HepG2 (cell line): ENCODE measurements around the gene RELL1. TPM values are rescaled to one million over a fixed set of nuclear protein-coding genes. Genes with fewer than 3 reads are reported as not detected.
A peak's percentile ranks its signal among the peaks of the same experiment; 100 is the strongest.

Source experiments
- ATAD3A ChIP-seq: sonication (generic); formaldehyde crosslinking; IDR thresholded peaks from 2 replicates; pipeline ENCODE4 v1.4.0; 2020; ENCODE audit warnings: missing genetic modification reagents
- BRD4 ChIP-seq: sonication (generic); formaldehyde crosslinking; IDR thresholded peaks from 2 replicates; pipeline ENCODE4 v1.4.0; 2020; ENCODE audit warnings: missing genetic modification reagents
- EHMT2 ChIP-seq: fragments of 200-600 bp; sonication (generic); IDR thresholded peaks from 2 replicates; pipeline ENCODE4 v1.7.0; 2017; ENCODE audit warnings: antibody characterized with exemption, low read depth, low read length, borderline replicate concordance
- NCOA2 ChIP-seq: sonication (generic); formaldehyde crosslinking; IDR thresholded peaks from 2 replicates; pipeline ENCODE4 v1.8.0; 2022; ENCODE audit warnings: inconsistent platforms
- ONECUT2 ChIP-seq: sonication (generic); formaldehyde crosslinking; IDR thresholded peaks from 2 replicates; pipeline ENCODE4 v1.4.0; 2020; ENCODE audit warnings: missing genetic modification reagents
- PAX8 ChIP-seq: sonication (generic); formaldehyde crosslinking; IDR thresholded peaks from 2 replicates; pipeline ENCODE4 v1.8.0; 2022; ENCODE audit warnings: mild to moderate bottlenecking, missing genetic modification reagents, borderline replicate concordance
- PHF5A ChIP-seq: IDR thresholded peaks from one replicate; pipeline ENCODE4 v1.6.1; 2018; ENCODE audit warnings: low read depth, missing genetic modification reagents; ENCODE audit not compliant: unreplicated experiment
- RBM39 ChIP-seq: fragments of 200-400 bp; formaldehyde crosslinking; IDR thresholded peaks from one replicate; pipeline ENCODE4 v1.6.1; 2018; ENCODE audit warnings: antibody characterized with exemption, mild to moderate bottlenecking, low read depth, low read length; ENCODE audit not compliant: poor library complexity, severe bottlenecking
- SIN3A ChIP-seq: IDR thresholded peaks from 2 replicates; pipeline ENCODE4 v1.6.1; 2011; ENCODE audit warnings: low read depth, mild to moderate bottlenecking, control low read depth, low read length, borderline replicate concordance
- TAF1 ChIP-seq: sonication (generic); formaldehyde crosslinking; IDR thresholded peaks from 2 replicates; pipeline ENCODE4 v1.4.0; 2020; ENCODE audit warnings: missing genetic modification reagents
- ZBTB7B ChIP-seq: sonication (generic); formaldehyde crosslinking; IDR thresholded peaks from 2 replicates; pipeline ENCODE4 v1.4.0; 2020; ENCODE audit warnings: missing genetic modification reagents
- ZNF326 ChIP-seq: sonication (generic); formaldehyde crosslinking; IDR thresholded peaks from 2 replicates; pipeline ENCODE4 v1.4.0; 2020; ENCODE audit warnings: missing genetic modification reagents, borderline replicate concordance
- ZNF331 ChIP-seq: sonication (generic); formaldehyde crosslinking; IDR thresholded peaks from 2 replicates; pipeline ENCODE4 v1.4.0; 2020; ENCODE audit warnings: missing genetic modification reagents
- ZNF446 ChIP-seq: sonication (generic); formaldehyde crosslinking; IDR thresholded peaks from 2 replicates; pipeline ENCODE4 v1.5.0; 2020; ENCODE audit warnings: mild to moderate bottlenecking, missing genetic modification reagents
- ZNF713 ChIP-seq: sonication (generic); formaldehyde crosslinking; IDR thresholded peaks from 2 replicates; pipeline ENCODE4 v1.4.0; 2020; ENCODE audit warnings: mild to moderate bottlenecking, missing genetic modification reagents
- ZNF780A ChIP-seq: sonication (generic); formaldehyde crosslinking; IDR thresholded peaks from 2 replicates; pipeline ENCODE4 v1.8.0; 2022; ENCODE audit warnings: mild to moderate bottlenecking, missing genetic modification reagents, moderate library complexity
- ZNF781 ChIP-seq: sonication (generic); formaldehyde crosslinking; IDR thresholded peaks from 2 replicates; pipeline ENCODE4 v1.5.1; 2020; ENCODE audit warnings: borderline replicate concordance, mild to moderate bottlenecking, missing genetic modification reagents; ENCODE audit errors: not compliant biosample characterization
- ZNF878 ChIP-seq: sonication (generic); formaldehyde crosslinking; IDR thresholded peaks from 2 replicates; pipeline ENCODE4 v1.8.1; 2023; ENCODE audit warnings: mild to moderate bottlenecking, missing genetic modification reagents, moderate library complexity
- ZSCAN25 ChIP-seq: sonication (generic); formaldehyde crosslinking; IDR thresholded peaks from 2 replicates; pipeline ENCODE4 v1.8.0; 2022; ENCODE audit warnings: mild to moderate bottlenecking, missing genetic modification reagents
- polyA plus RNA-seq, 8 experiments: library from polyadenylated mRNA; depleted of rRNA in 3 of 8; stranded (reverse) in 7 of 8; unstranded in 1 of 8; fragments of >200 nt; fragmentation: Illumina TruSeq in 4 of 8; extraction: Trizol in 4 of 8; gene quantifications; 2 replicates each; pipeline versions ENCODE4 v1.2.1 to v1.2.3, GENCODE V29; 2011 to 2016; ENCODE audit warnings: low read depth in 4 of 8, missing spikeins in 1 of 8, mixed read lengths in 1 of 8; ENCODE audit not compliant: insufficient read depth in 1 of 8
- total RNA-seq, 5 experiments: library from RNA; depleted of rRNA; stranded (reverse); fragments of >200 nt; fragmentation: Illumina TruSeq; extraction: Trizol; gene quantifications; 2 replicates each; pipeline ENCODE4 v1.2.3, GENCODE V29; 2016; ENCODE audit warnings: low read depth in 1 of 5
- TF ChIP-seq, protein P1 (sequence below): conservative IDR thresholded peaks from 2 replicates; pipeline ENCODE4 v1.6.1; 2018; ENCODE audit warnings: missing genetic modification reagents
- TF ChIP-seq, protein P2 (sequence below): sonication (generic); formaldehyde crosslinking; IDR thresholded peaks from 2 replicates; pipeline ENCODE4 v1.8.0; 2023; ENCODE audit warnings: mild to moderate bottlenecking, missing genetic modification reagents
- TF ChIP-seq, protein P3 (sequence below): sonication (generic); formaldehyde crosslinking; IDR thresholded peaks from 2 replicates; pipeline ENCODE4 v1.4.0; 2020; ENCODE audit warnings: missing genetic modification reagents
- TF ChIP-seq, protein P4 (sequence below): IDR thresholded peaks from 2 replicates; pipeline ENCODE4 v1.4.0; 2020; ENCODE audit warnings: mild to moderate bottlenecking, missing genetic modification reagents

RELL1 gene
- total and polyA plus RNA-seq, 2 of the 13 experiments (the other 11 are each of a cell fraction or from before 2014, with no cell fraction given) = 8.4 to 58.4 TPM

DNA sequence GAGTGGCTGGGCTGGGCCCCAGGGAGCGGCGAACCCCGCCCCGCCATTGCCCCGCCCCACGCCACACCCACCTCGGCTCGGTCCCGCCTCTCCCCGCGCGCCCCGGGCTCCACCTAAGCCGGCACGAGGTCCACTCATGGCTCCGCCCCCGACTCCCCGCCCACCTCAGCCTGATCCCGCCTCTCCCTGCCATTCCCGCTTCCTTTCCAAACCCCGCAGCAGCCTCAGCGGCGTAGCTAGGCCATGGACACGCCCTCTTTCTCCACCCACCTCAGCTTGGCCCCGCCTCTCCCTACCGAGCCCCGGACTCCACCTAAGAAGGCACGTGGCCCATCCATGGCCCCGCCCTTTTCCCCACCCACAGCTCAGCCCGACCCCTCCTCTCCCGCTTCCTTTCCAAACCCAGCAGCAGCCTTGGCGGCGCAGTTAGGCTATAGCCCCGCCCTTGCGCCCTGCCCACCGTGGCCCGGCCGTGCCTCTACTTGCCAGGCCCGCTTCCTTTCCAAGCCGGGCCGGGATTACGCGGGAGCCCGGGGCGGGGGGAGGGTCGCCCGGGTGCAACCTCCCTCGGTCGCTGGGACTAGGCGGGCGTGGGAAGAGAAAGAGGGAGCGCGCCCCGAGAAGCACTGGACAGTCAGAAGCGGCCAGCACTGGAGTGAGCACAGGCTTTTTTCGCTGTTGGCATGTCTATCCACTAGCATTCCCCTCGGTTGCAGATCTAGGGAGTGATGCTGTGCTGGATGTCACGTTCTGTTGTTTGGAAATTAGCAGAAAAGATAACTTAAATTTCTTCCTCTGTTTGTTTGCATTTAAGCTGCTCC is at the start of gene RELL1 (continued):
- TF ChIP-seq, protein P1, sequence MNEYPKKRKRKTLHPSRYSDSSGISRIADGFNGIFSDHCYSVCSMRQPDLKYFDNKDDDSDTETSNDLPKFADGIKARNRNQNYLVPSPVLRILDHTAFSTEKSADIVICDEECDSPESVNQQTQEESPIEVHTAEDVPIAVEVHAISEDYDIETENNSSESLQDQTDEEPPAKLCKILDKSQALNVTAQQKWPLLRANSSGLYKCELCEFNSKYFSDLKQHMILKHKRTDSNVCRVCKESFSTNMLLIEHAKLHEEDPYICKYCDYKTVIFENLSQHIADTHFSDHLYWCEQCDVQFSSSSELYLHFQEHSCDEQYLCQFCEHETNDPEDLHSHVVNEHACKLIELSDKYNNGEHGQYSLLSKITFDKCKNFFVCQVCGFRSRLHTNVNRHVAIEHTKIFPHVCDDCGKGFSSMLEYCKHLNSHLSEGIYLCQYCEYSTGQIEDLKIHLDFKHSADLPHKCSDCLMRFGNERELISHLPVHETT = no peak
- no peak for TF ChIP-seq ATAD3A (CRISPR knock-in tag)
- peak; percentile 13; the same call in 1 of the 2 replicates for TF ChIP-seq SIN3A
- TF ChIP-seq, protein P2, sequence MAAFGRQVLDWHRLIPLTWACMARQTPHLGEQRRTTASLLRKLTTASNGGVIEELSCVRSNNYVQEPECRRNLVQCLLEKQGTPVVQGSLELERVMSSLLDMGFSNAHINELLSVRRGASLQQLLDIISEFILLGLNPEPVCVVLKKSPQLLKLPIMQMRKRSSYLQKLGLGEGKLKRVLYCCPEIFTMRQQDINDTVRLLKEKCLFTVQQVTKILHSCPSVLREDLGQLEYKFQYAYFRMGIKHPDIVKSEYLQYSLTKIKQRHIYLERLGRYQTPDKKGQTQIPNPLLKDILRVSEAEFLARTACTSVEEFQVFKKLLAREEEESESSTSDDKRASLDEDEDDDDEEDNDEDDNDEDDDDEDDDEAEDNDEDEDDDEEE = peak; percentile 58; the same call in 1 of the 2 replicates
- no peak; the same call in 1 of the 2 replicates for TF ChIP-seq BRD4 (CRISPR knock-in tag)
- TF ChIP-seq PHF5A (CRISPR knock-in tag) = no peak
- TF ChIP-seq ZBTB7B = no peak
- peak; percentile 52 for TF ChIP-seq ZNF781 (CRISPR knock-in tag)
- peak; percentile 22; the same call in 1 of the 2 replicates for TF ChIP-seq ZNF446 (CRISPR knock-in tag)
- TF ChIP-seq ZSCAN25 (CRISPR knock-in tag) = no peak
- TF ChIP-seq, protein P3, sequence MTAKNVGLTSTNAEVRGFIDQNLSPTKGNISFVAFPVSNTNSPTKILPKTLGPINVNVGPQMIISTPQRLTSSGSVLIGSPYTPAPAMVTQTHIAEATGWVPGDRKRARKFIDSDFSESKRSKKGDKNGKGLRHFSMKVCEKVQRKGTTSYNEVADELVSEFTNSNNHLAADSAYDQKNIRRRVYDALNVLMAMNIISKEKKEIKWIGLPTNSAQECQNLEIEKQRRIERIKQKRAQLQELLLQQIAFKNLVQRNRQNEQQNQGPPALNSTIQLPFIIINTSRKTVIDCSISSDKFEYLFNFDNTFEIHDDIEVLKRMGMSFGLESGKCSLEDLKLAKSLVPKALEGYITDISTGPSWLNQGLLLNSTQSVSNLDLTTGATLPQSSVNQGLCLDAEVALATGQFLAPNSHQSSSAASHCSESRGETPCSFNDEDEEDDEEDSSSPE = peak; percentile 91
- TF ChIP-seq ONECUT2 (CRISPR knock-in tag) = no peak
- TF ChIP-seq ZNF780A (CRISPR knock-in tag) = no peak
- TF ChIP-seq ZNF326 = no peak
- TF ChIP-seq EHMT2 = no peak
- no peak for TF ChIP-seq NCOA2 (CRISPR knock-in tag)
- TF ChIP-seq, protein P4, sequence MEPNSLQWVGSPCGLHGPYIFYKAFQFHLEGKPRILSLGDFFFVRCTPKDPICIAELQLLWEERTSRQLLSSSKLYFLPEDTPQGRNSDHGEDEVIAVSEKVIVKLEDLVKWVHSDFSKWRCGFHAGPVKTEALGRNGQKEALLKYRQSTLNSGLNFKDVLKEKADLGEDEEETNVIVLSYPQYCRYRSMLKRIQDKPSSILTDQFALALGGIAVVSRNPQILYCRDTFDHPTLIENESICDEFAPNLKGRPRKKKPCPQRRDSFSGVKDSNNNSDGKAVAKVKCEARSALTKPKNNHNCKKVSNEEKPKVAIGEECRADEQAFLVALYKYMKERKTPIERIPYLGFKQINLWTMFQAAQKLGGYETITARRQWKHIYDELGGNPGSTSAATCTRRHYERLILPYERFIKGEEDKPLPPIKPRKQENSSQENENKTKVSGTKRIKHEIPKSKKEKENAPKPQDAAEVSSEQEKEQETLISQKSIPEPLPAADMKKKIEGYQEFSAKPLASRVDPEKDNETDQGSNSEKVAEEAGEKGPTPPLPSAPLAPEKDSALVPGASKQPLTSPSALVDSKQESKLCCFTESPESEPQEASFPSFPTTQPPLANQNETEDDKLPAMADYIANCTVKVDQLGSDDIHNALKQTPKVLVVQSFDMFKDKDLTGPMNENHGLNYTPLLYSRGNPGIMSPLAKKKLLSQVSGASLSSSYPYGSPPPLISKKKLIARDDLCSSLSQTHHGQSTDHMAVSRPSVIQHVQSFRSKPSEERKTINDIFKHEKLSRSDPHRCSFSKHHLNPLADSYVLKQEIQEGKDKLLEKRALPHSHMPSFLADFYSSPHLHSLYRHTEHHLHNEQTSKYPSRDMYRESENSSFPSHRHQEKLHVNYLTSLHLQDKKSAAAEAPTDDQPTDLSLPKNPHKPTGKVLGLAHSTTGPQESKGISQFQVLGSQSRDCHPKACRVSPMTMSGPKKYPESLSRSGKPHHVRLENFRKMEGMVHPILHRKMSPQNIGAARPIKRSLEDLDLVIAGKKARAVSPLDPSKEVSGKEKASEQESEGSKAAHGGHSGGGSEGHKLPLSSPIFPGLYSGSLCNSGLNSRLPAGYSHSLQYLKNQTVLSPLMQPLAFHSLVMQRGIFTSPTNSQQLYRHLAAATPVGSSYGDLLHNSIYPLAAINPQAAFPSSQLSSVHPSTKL (CRISPR knock-in tag) = peak; percentile 56; the same call in 1 of the 2 replicates
- TF ChIP-seq ZNF331 = 0 out of 2 replicates have a peak, but pooled peaks have one; percentile 2
- TF ChIP-seq ZNF878 (CRISPR knock-in tag) = no peak; the same call in 1 of the 2 replicates
- no peak for TF ChIP-seq TAF1 (CRISPR knock-in tag)
- TF ChIP-seq PAX8 (CRISPR knock-in tag) = no peak
- no peak for TF ChIP-seq ZNF713
- peak; percentile 80 for TF ChIP-seq RBM39
